Hepatocyte (in vitro differentiated cells): ENCODE data around the gene TBC1D22B. TPM values are rescaled to one million over a fixed set of nuclear protein-coding genes. Genes with fewer than 3 reads are reported as not detected.

Experiments used
- DNase-seq: peaks from one replicate; pipeline ENCODE4 v3.0.0-alpha.2; 2016; ENCODE audit warnings: low spot score
- H2AFZ ChIP-seq: fragments of 200-600 bp; sonication (generic); 2 replicates; pipeline ENCODE4 v1.6.0; 2016; ENCODE audit warnings: antibody characterized with exemption, mild to moderate bottlenecking
- H3K27ac ChIP-seq: fragments of 200-600 bp; sonication (generic); 2 replicates; pipeline ENCODE4 v1.5.1; 2016; ENCODE audit warnings: mild to moderate bottlenecking
- H3K27me3 ChIP-seq: fragments of 200-600 bp; sonication (generic); 2 replicates; pipeline ENCODE4 v1.6.1; 2016
- H3K36me3 ChIP-seq: fragments of 200-600 bp; sonication (generic); replicated peaks from 2 replicates; pipeline ENCODE4 v1.5.1; 2016; ENCODE audit warnings: low read depth; ENCODE audit not compliant: insufficient read depth
- H3K4me1 ChIP-seq: fragments of 200-600 bp; sonication (generic); 2 replicates; pipeline ENCODE4 v1.5.1; 2016; ENCODE audit warnings: mild to moderate bottlenecking, moderate library complexity; ENCODE audit not compliant: insufficient read depth
- H3K4me2 ChIP-seq: fragments of 200-600 bp; sonication (generic); 2 replicates; pipeline ENCODE4 v1.6.0; 2016
- H3K4me3 ChIP-seq: fragments of 200-600 bp; sonication (generic); 2 replicates; pipeline ENCODE4 v1.5.1; 2016; ENCODE audit warnings: mild to moderate bottlenecking
- H3K79me2 ChIP-seq: fragments of 200-600 bp; sonication (generic); 2 replicates; pipeline ENCODE4 v1.6.0; 2017; ENCODE audit warnings: mild to moderate bottlenecking
- H3K9me2 ChIP-seq: fragments of 200-600 bp; sonication (generic); replicated peaks from 2 replicates; pipeline ENCODE4 v1.6.0; 2017; ENCODE audit warnings: mild to moderate bottlenecking; ENCODE audit not compliant: insufficient read depth
- H3K9me3 ChIP-seq: fragments of 200-600 bp; sonication (generic); 2 replicates; pipeline ENCODE4 v1.5.1; 2016; ENCODE audit warnings: low read depth, mild to moderate bottlenecking
- H4K20me1 ChIP-seq: fragments of 200-600 bp; sonication (generic); 2 replicates; pipeline ENCODE4 v1.6.0; 2016; ENCODE audit warnings: mild to moderate bottlenecking; ENCODE audit not compliant: insufficient read depth, poor library complexity, severe bottlenecking
- CTCF ChIP-seq: fragments of 200-600 bp; sonication (generic); IDR thresholded peaks from 2 replicates; pipeline ENCODE4 v1.5.1; 2016; ENCODE audit warnings: antibody characterized with exemption, mild to moderate bottlenecking; ENCODE audit not compliant: poor library complexity
- EZH2 ChIP-seq: fragments of 200-600 bp; sonication (generic); IDR thresholded peaks from 2 replicates; pipeline ENCODE4 v1.6.1; 2016; ENCODE audit warnings: antibody characterized with exemption, mild to moderate bottlenecking, borderline replicate concordance
- EZH2phosphoT487 ChIP-seq: fragments of 200-600 bp; sonication (generic); IDR thresholded peaks from one replicate; pipeline ENCODE4 v1.6.1; 2018; ENCODE audit warnings: antibody characterized with exemption, mild to moderate bottlenecking, low read depth, moderate library complexity; ENCODE audit not compliant: unreplicated experiment, severe bottlenecking
- WGBS: methylation state at CpG from one replicate; pipeline ENCODE4 v1.1.6; 2016; ENCODE audit warnings: low lambda C conversion rate; ENCODE audit errors: missing lambda C conversion rate; 5-methylcytosine and 5-hydroxymethylcytosine counted together
- polyA plus RNA-seq: library from polyadenylated mRNA; unstranded; fragments of >200 nt; fragmentation: Nextera tagmentation; extraction: Ambion mirVana; gene quantifications from 2 replicates; pipeline ENCODE4 v1.2.1, GENCODE V29; 2016
- total RNA-seq: library from RNA; depleted of rRNA; stranded (reverse); fragments of >200 nt; gene quantifications from 2 replicates; pipeline ENCODE4 v1.2.3, GENCODE V29; 2014

Gene TBC1D22B
- total and polyA plus RNA-seq, 2 experiments from 2014 or later = 5.2 to 8.2 TPM

GRCh38 chr6:37209461-37210205, 47.9 kb upstream of the TBC1D22B start:
- no peak for DNase-seq
- H3K27ac ChIP-seq = no peak overlapping the region
- H3K4me1 ChIP-seq = peaks cover 11% of the 10 kb centered on the region
- TF ChIP-seq EZH2phosphoT487 = no peak
- TF ChIP-seq EZH2 = no peak
- no peak for TF ChIP-seq CTCF
- no peaks in the 10 kb centered on the region for H3K9me3 ChIP-seq
- H3K4me2 ChIP-seq = no peak overlapping the region
- H3K36me3 ChIP-seq = no peaks in the 10 kb centered on the region
- H3K9me2 ChIP-seq = no peaks in the 10 kb centered on the region
- WGBS = 91% methylated on average over 12 of the region's 12 CpGs
- H4K20me1 ChIP-seq = no peaks in the 10 kb centered on the region
- no peaks in the 10 kb centered on the region for H3K27me3 ChIP-seq
- no peak overlapping the region for H3K4me3 ChIP-seq
- no peak overlapping the region for H2AFZ ChIP-seq
- H3K79me2 ChIP-seq = no peaks in the 10 kb centered on the region

DNA sequence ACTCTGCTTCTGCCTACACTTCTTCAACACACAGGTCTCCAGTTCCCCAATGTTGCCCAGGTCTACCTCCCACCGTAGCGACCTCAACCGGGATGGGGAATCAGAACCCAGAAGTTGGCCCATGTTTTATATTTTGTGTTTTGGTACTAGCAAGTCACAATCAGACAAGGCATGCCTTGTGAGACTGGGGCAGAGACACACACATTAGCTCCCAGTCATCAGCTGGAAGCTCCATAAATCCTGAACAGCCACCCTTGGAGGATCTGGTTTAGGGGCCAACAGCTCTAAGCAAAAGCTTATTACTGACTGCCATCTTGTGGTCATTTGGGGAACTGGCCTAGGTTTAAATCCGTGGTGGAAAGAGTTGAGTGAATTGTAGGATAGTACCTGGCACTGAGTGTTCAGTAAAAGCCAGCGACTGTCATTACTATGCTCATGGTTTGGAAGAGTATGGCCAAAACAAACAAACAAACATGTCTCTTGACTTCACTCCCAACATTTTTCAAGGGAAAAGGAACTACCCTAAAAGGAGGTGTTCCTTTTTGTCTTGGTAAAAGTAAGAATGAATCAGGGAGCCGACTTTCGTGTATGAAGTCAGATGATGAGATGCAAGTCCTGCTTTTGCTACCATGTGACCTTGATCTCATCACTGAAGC, 47.1 kb upstream of the TBC1D22B start:
- peak; percentile 93 for DNase-seq
- Histone ChIP-seq H3K9me3 (no peaks in the 10 kb centered on the region), H3K4me1 (peaks cover 3% of the 10 kb centered on the region), H3K9me2 (no peaks in the 10 kb centered on the region), H3K27ac (no peak overlapping the region), H2AFZ (no peak overlapping the region), H3K36me3 (no peaks in the 10 kb centered on the region), H3K4me3 (no peak overlapping the region), H3K79me2 (no peaks in the 10 kb centered on the region), H4K20me1 (no peaks in the 10 kb centered on the region), H3K4me2 (no peak overlapping the region), H3K27me3 (no peaks in the 10 kb centered on the region)
- no peak for TF ChIP-seq EZH2
- no peak for TF ChIP-seq EZH2phosphoT487
- peak; percentile 96 for TF ChIP-seq CTCF
- WGBS = 68% methylated on average over 7 of the region's 7 CpGs

GRCh38 chr6:37212268-37212667, 45.3 kb upstream of the TBC1D22B start:
- Histone ChIP-seq H3K9me3 (no peaks in the 10 kb centered on the region), H3K36me3 (no peaks in the 10 kb centered on the region), H3K4me1 (no peaks in the 10 kb centered on the region), H2AFZ (no peak overlapping the region), H3K4me2 (no peak overlapping the region), H3K9me2 (no peaks in the 10 kb centered on the region), H4K20me1 (no peaks in the 10 kb centered on the region), H3K4me3 (no peak overlapping the region), H3K27ac (no peak overlapping the region), H3K79me2 (no peaks in the 10 kb centered on the region), H3K27me3 (no peaks in the 10 kb centered on the region)
- TF ChIP-seq EZH2 (no peak), EZH2phosphoT487 (no peak), CTCF (no peak)
- no peak for DNase-seq
- WGBS = 84% methylated on average over 9 of the region's 9 CpGs
